Panc1 (cell line): ENCODE measurements around the gene SLC22A23. TPM values are rescaled to one million over a fixed set of nuclear protein-coding genes. Genes with fewer than 3 reads are reported as not detected.

Experiments used
- ATAC-seq: fragments of 200-7000 bp; cut with Tn5 transposase; 2 replicates; pipeline ENCODE4 v1.9.1; 2020; ENCODE audit warnings: mild to moderate bottlenecking, moderate library complexity
- BruUV-seq: library from RNA; stranded (reverse); fragments of 400-500 nt; replicated peaks from 2 replicates; lab custom pipeline; 2021; lab: Mats Ljungman, UMichigan
- CTCF ChIA-PET: fragments of 300-600 bp; sonication (Branson Sonifier 250); formaldehyde crosslinking; loops from one replicate; lab custom pipeline; 2022; ENCODE audit warnings: antibody characterized with exemption; lab: Charles Lee
- POLR2A ChIA-PET: fragments of 300-600 bp; sonication (Branson Sonifier 250); formaldehyde crosslinking; loops from one replicate; lab custom pipeline; 2022; ENCODE audit warnings: antibody characterized with exemption; lab: Charles Lee
- DNase-seq: peaks from one replicate; pipeline ENCODE4 v3.0.0-alpha.2; 2010; ENCODE audit warnings: low read depth, low spot score
- H3K27ac ChIP-seq: 2 replicates; pipeline ENCODE4 v1.5.1; 2011; ENCODE audit warnings: mild to moderate bottlenecking, low read length, inconsistent platforms
- H3K27me3 ChIP-seq: fragments of 200-500 bp; sonication (Bioruptor generic); 2 replicates; pipeline ENCODE4 v1.6.0; 2014; ENCODE audit warnings: low read length, inconsistent platforms; ENCODE audit not compliant: control insufficient read depth, insufficient read depth
- H3K36me3 ChIP-seq: fragments of 200-500 bp; sonication (Bioruptor generic); 2 replicates; pipeline ENCODE4 v1.5.1; 2014; ENCODE audit warnings: inconsistent platforms, mild to moderate bottlenecking, low read length, moderate library complexity; ENCODE audit not compliant: control insufficient read depth, insufficient read depth
- H3K4me1 ChIP-seq: 2 replicates; pipeline ENCODE4 v1.5.1; 2011; ENCODE audit warnings: inconsistent platforms, mild to moderate bottlenecking, low read length, moderate library complexity; ENCODE audit not compliant: control insufficient read depth, insufficient read depth
- H3K4me3 ChIP-seq, 2 experiments: 2 replicates each; pipeline ENCODE4 v1.5.1; 2011 to 2012; ENCODE audit warnings: low read depth in 2 of 2, low read length in 2 of 2, mild to moderate bottlenecking in 2 of 2, inconsistent platforms in 1 of 2, moderate library complexity in 1 of 2
- H3K9me3 ChIP-seq: fragments of 200-500 bp; sonication (Bioruptor generic); 2 replicates; pipeline ENCODE4 v1.5.1; 2014; ENCODE audit warnings: low read depth, mild to moderate bottlenecking, inconsistent platforms, low read length, moderate library complexity; ENCODE audit not compliant: control insufficient read depth, insufficient read depth
- POLR2AphosphoS5 ChIP-seq: IDR thresholded peaks from 2 replicates; pipeline ENCODE4 v1.6.1; 2012; ENCODE audit warnings: mild to moderate bottlenecking, low read depth, low read length, moderate library complexity
- REST ChIP-seq, 2 experiments: IDR thresholded peaks; 2 replicates each; pipeline ENCODE4 v1.6.1; 2011 to 2012; ENCODE audit warnings: low read depth in 2 of 2, control low read depth in 1 of 2, low read length in 1 of 2, mild to moderate bottlenecking in 1 of 2, moderate library complexity in 1 of 2; ENCODE audit not compliant: insufficient read depth in 1 of 2
- SIN3A ChIP-seq: IDR thresholded peaks from 2 replicates; pipeline ENCODE4 v1.6.1; 2012; ENCODE audit warnings: low read depth, mild to moderate bottlenecking, low read length, moderate library complexity, borderline replicate concordance; ENCODE audit not compliant: insufficient read depth
- TCF7L2 ChIP-seq: IDR thresholded peaks from 2 replicates; pipeline ENCODE4 v1.6.1; 2011; ENCODE audit warnings: mild to moderate bottlenecking, low read depth, low read length, inconsistent platforms
- in situ Hi-C: cut with HindIII; loops from 2 replicates; pipeline ENCODE4 v1.10.0; 2016; ENCODE audit warnings: low sequenced_read_pairs, low pct_unique_long_range_greater_than_20kb
- intact Hi-C: fragments of 100-400 bp; cut with micrococcal nuclease; formaldehyde crosslinking; loops from one replicate; pipeline ENCODE4 v1.10.0; 2022; ENCODE audit not compliant: unreplicated experiment
- total RNA-seq: library from RNA; stranded (reverse); gene quantifications from one replicate; pipeline ENCODE4 v1.2.1, GENCODE V29; 2021; ENCODE audit not compliant: unreplicated experiment
- TF ChIP-seq, protein P1 (sequence below): fragments of 450-650 bp; IDR thresholded peaks from 2 replicates; pipeline ENCODE4 v1.5.1; 2017; ENCODE audit warnings: mild to moderate bottlenecking

Gene SLC22A23
- total RNA-seq, 1 experiment from 2014 or later = 4.5 TPM

GRCh38 chr6:3259491-3259958 lies 197.3 kb downstream of the SLC22A23 start:
- no TSS peak for BruUV-seq
- no peak for DNase-seq
- intact Hi-C loops = loop anchor here (2.0 to 10.0 kb wide), 2 partner anchors 133 to 265 kb away; partner anchors contain the start of gene NQO2

DNA sequence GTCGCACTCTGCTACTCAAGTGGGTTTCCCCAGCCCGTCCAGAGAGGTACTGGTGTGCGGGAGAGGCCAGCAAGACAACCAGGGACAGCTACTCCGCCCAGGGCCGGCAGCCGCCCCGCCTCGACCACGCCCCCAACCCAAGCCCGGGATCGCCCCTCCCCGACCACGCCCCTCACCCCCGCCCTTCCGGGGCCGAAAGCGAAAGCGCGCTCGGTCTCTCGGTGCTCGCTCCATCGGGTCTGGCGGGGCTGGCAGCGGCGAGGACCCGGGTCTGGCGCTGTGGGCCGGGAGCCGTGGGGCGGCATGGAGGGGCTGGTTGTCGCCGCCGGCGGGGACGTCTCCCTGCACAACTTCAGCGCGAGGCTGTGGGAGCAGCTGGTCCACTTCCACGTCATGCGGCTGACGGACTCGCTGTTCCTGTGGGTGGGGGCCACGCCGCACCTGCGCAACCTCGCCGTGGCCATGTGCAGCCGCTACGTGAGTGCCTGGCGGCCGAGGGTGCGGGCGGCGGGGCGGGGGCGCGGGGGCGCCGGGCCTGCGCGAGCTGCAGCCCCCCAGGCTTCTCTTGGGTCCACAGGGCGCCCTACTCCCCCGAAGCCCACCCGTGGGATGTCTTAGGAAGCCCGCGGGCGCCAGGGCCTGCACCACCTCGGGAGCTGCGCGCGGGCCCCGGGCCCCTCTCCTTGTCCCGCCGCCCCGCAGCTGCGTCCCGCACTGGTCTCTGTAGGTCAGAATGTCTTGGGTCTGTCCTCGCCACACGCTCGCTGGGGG lies 197.9 kb downstream of the SLC22A23 start, which contains the start of gene PSMG4:
PSMG4 (plus strand) TSS at position 228 of the 771 bp plus-strand sequence; CDS start at position 304, 76 bp downstream.
- in situ Hi-C loops (no loop called here), intact Hi-C loops (loop anchor here (2.0 to 10.0 kb wide), 2 partner anchors 132 to 264 kb away; partner anchors contain the start of gene NQO2)
- CTCF ChIA-PET = interaction anchor here (0.6 kb wide), 2 partner anchors 30 to 132 kb away, joined by 5 to 9 read pairs; no protein-coding TSS in a partner anchor
- POLR2A ChIA-PET = interaction anchor here (0.5 to 0.7 kb wide), 3 partner anchors 50 to 371 kb away, joined by 3 to 16 read pairs (median 8); no protein-coding TSS in a partner anchor
- H3K4me3 ChIP-seq = peak within 1 kb of the TSS; percentile 86 to 94
- H3K36me3 ChIP-seq = no peaks in the 10 kb centered on the region; the same call in 1 of the 2 replicates
- no peaks in the 10 kb centered on the region for H3K27me3 ChIP-seq
- H3K27ac ChIP-seq = peak within 1 kb of the TSS; percentile 88
- DNase-seq (peak; percentile 33), ATAC-seq (peak; percentile 93)
- H3K4me1 ChIP-seq = peaks cover 18% of the 10 kb centered on the region
- BruUV-seq = no TSS peak
- no peaks in the 10 kb centered on the region for H3K9me3 ChIP-seq
- TF ChIP-seq SIN3A (peak; percentile 81; the same call in 1 of the 2 replicates), REST (IDR thresholded peaks at IDR 0.05; ENCODE audit: insufficient read depth in 1 of 2, low read depth in 2 of 2, low read length in 1 of 2) (0 out of 4 replicates have a peak, but pooled peaks of 1 of the 2 experiments have one; percentile 2), TCF7L2 (no peak)
- TF ChIP-seq, protein P1, sequence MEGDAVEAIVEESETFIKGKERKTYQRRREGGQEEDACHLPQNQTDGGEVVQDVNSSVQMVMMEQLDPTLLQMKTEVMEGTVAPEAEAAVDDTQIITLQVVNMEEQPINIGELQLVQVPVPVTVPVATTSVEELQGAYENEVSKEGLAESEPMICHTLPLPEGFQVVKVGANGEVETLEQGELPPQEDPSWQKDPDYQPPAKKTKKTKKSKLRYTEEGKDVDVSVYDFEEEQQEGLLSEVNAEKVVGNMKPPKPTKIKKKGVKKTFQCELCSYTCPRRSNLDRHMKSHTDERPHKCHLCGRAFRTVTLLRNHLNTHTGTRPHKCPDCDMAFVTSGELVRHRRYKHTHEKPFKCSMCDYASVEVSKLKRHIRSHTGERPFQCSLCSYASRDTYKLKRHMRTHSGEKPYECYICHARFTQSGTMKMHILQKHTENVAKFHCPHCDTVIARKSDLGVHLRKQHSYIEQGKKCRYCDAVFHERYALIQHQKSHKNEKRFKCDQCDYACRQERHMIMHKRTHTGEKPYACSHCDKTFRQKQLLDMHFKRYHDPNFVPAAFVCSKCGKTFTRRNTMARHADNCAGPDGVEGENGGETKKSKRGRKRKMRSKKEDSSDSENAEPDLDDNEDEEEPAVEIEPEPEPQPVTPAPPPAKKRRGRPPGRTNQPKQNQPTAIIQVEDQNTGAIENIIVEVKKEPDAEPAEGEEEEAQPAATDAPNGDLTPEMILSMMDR = no peak

More at GRCh38 chr6:3259491-3259958, 197.3 kb downstream of the SLC22A23 start:
- Histone ChIP-seq H3K4me3 (peak overlapping the region; percentile 86 to 94), H3K27ac (peak overlapping the region; percentile 88), H3K9me3 (no peaks in the 10 kb centered on the region), H3K4me1 (peaks cover 18% of the 10 kb centered on the region), H3K36me3 (no peaks in the 10 kb centered on the region; the same call in 1 of the 2 replicates), H3K27me3 (no peaks in the 10 kb centered on the region)
- in situ Hi-C loops = no loop called here
- ChIA-PET POLR2A (interaction anchor here (0.5 kb wide), 1 partner anchor 55 kb away, joined by 3 read pairs; no protein-coding TSS in a partner anchor), CTCF (no interaction called here)
- TF ChIP-seq REST (IDR thresholded peaks at IDR 0.05; ENCODE audit: insufficient read depth in 1 of 2, low read depth in 2 of 2, low read length in 1 of 2) (no peak), SIN3A (no peak), POLR2AphosphoS5 (no peak), TCF7L2 (no peak)
- TF ChIP-seq, protein P1 = no peak
- peak; percentile 49 for ATAC-seq
